Retinal pigment epithelial cell (primary cell): Measurements from ENCODE around the gene GSTO2.

Experiments used
- DNase-seq: peaks from one replicate; pipeline ENCODE4 v3.0.0-alpha.2; 2010; ENCODE audit warnings: low read depth
- H3K4me3 ChIP-seq: 2 replicates; pipeline ENCODE4 v1.5.1; 2011; ENCODE audit warnings: mild to moderate bottlenecking, low read length, control low read depth, moderate library complexity
- CTCF ChIP-seq: conservative IDR thresholded peaks from 2 replicates; pipeline ENCODE4 v1.5.1; 2011; ENCODE audit warnings: low read depth, low read length, control low read depth, inconsistent platforms

The GSTO2 gene

DNA sequence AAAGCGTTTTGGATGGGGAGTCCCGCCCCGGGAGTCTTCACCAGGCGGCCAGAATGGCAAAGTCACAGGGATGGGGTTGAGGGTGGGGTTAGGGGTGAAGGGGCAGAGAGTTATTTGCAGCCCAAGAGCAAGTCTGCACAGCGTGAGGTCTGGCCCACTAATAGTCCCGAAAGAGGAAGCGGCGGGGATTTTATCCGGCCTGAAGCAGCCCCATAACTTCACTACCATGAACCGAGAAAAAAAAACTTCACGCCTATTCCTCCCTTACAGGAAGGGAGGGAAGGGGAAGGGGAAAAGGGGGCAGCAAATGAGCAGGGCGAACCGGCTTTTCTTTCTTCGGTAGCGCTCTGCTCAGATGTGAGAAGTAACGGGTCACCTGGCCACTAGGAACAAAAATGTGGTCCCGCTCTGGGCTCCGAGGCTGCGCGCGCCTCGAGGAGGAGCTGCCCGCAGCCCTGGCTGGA is 68.6 kb downstream of the GSTO2 start:
- no peak for DNase-seq
- no peak for TF ChIP-seq CTCF
- H3K4me3 ChIP-seq = peak overlapping the region; percentile 87

DNA sequence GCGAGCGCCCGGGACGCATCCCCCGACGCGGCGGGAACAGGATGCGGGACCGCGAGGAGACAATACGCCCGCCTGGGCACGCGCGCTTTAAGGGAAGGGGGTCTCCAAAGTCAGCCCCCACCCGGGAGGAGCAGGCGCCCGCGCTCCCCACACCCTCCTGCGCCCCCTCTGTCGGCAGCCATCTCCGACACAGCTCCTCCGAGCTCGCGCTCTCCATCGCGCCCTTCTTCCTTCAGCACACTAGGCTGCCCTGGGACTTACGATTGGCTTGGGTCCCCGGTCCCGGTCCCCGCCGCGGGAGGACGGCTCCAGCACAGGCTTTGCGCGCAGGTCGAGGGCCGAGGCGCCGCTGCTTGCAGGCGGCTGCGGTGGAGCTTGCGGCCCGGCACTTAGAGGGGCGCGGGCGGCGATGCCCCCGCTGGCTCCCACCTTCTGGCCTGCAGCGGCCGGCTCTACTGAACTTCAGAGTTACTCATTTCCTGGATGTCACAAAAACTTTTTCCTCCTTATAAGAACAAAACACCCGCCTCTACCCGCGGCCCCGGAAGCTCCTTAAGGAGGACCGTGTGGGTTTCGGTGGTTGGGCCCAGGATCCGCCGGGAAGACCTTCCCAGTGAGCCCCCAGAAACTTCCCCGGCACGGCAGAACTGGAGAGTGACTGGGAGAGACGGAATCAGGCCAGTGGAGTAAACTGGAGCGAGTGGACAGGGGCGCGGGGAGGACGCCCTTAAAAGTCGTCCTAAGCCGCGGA is 69.2 kb downstream of the GSTO2 start, which contains the start of gene ITPRIP:
TSS of gene ITPRIP (minus strand) at position 481 of the 751 bp plus-strand sequence. CDS start 22,414 bp downstream, outside the sequence.
- peak; percentile 22 for TF ChIP-seq CTCF
- H3K4me3 ChIP-seq = peak within 1 kb of the TSS; percentile 87
- DNase-seq = no peak

GRCh38 chr10:104339469-104340110 is 70.6 kb downstream of the GSTO2 start:
- TF ChIP-seq CTCF = no peak
- no peak for DNase-seq
- peak overlapping the region; percentile 87 for H3K4me3 ChIP-seq

- TF ChIP-seq CTCF = no peak
- no peak for DNase-seq
- no peak overlapping the region for H3K4me3 ChIP-seq
Measured at GRCh38 chr10:104340111-104340526, 71.1 kb downstream of the GSTO2 start.

GRCh38 chr10:104340641-104341040 is 71.7 kb downstream of the GSTO2 start:
- DNase-seq = no peak
- TF ChIP-seq CTCF = no peak
- H3K4me3 ChIP-seq = no peak overlapping the region

DNA sequence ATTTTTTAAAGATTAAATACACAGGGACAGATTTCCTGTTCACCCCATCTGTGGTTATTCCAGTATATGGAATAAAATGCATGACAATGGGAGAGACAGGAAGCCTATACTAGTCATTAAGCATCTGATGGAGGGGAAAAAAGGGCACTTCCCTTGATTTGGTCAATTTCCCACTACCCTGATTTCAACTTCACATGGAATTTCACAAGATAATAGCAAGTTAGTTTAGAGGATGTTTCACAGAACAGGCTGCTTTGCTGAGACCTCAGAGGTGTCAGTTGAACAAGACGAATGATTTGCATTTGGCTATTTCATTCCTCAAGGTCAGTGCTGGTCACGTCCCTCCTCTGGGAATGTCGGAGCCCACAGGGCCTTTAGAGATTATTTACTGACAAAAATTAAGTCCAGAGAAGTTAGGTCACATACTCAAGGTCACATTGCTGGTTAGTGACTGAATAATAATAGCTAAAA is 74.0 kb downstream of the GSTO2 start:
- TF ChIP-seq CTCF = no peak
- H3K4me3 ChIP-seq = no peak overlapping the region
- no peak for DNase-seq
